Chondrocyte (in vitro differentiated cells): Measurements from ENCODE around the gene DNTT. TPM values are rescaled to one million over a fixed set of nuclear protein-coding genes. Genes with fewer than 3 reads are reported as not detected.

ENCODE experiments used
- DNase-seq: peaks from one replicate; pipeline ENCODE4 v3.0.0; 2021; ENCODE audit warnings: mixed read lengths, low spot score
- H3K27ac Mint-ChIP-seq: one replicate; pipeline ENCODE4 v1.8.0; 2021; ENCODE audit warnings: mild to moderate bottlenecking, moderate library complexity, mixed read lengths; ENCODE audit not compliant: unreplicated experiment
- H3K27me3 Mint-ChIP-seq: 2 replicates; pipeline ENCODE4 v1.8.0; 2021; ENCODE audit warnings: low read depth, mixed read lengths
- H3K36me3 Mint-ChIP-seq: 2 replicates; pipeline ENCODE4 v1.8.0; 2021; ENCODE audit warnings: low read depth, mixed read lengths
- H3K4me1 Mint-ChIP-seq: 2 replicates; pipeline ENCODE4 v1.8.0; 2021; ENCODE audit warnings: low read depth, mild to moderate bottlenecking, mixed read lengths
- H3K4me3 Mint-ChIP-seq: one replicate; pipeline ENCODE4 v1.8.0; 2021; ENCODE audit warnings: mild to moderate bottlenecking, moderate library complexity, mixed read lengths; ENCODE audit not compliant: unreplicated experiment
- H3K9me3 Mint-ChIP-seq: 2 replicates; pipeline ENCODE4 v1.8.0; 2021; ENCODE audit warnings: low read depth, mixed read lengths
- total RNA-seq: library from RNA; stranded (reverse); gene quantifications from 3 replicates; pipeline ENCODE4 v1.2.1, GENCODE V29; 2021
- TF ChIP-seq, protein P1 (sequence below): fragments of 200-600 bp; sonication (generic); IDR thresholded peaks from 2 replicates; pipeline ENCODE4 v1.5.0; 2021; ENCODE audit warnings: antibody characterized with exemption, mild to moderate bottlenecking, moderate library complexity

Gene DNTT
- total RNA-seq, 1 donor from 2014 or later = not detected

DNA sequence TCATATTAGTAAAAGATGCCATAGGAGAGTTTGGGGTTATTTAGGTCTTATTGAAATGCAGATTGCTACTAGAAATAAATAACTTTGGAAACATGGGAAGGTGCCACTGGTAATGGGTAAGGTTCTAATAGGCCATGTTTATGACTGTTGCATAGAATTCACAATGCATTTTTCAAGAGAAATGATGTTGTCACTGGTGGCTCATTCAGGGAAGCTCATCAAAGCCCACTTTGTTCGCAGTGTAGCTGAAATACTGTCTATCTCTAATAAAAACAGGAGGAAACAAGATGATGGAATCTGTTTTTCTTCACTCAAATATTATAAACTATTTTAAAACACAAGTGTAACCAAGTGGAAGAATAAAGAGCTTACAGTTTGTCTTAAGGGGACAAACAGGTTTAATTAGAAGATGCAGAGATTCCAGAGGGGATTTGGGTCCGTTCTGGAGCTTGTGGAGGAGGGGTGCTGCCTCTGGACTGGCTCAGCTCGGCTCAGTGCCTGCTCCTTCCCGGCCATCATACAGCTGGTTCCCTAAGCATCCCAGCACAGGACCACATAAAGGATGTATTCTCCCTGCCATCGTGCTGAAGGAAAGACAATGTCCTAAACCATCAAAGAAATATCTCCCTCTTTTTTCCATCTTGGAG is 34.2 kb downstream of the DNTT start:
- Mint-ChIP-seq H3K36me3 (no peaks in the 10 kb centered on the region), H3K27ac (no peak overlapping the region), H3K4me3 (no peak overlapping the region), H3K9me3 (no peaks in the 10 kb centered on the region), H3K4me1 (peaks cover 5% of the 10 kb centered on the region), H3K27me3 (peaks cover 20% of the 10 kb centered on the region)
- no peak for DNase-seq
- TF ChIP-seq, protein P1, sequence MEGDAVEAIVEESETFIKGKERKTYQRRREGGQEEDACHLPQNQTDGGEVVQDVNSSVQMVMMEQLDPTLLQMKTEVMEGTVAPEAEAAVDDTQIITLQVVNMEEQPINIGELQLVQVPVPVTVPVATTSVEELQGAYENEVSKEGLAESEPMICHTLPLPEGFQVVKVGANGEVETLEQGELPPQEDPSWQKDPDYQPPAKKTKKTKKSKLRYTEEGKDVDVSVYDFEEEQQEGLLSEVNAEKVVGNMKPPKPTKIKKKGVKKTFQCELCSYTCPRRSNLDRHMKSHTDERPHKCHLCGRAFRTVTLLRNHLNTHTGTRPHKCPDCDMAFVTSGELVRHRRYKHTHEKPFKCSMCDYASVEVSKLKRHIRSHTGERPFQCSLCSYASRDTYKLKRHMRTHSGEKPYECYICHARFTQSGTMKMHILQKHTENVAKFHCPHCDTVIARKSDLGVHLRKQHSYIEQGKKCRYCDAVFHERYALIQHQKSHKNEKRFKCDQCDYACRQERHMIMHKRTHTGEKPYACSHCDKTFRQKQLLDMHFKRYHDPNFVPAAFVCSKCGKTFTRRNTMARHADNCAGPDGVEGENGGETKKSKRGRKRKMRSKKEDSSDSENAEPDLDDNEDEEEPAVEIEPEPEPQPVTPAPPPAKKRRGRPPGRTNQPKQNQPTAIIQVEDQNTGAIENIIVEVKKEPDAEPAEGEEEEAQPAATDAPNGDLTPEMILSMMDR = no peak

DNA sequence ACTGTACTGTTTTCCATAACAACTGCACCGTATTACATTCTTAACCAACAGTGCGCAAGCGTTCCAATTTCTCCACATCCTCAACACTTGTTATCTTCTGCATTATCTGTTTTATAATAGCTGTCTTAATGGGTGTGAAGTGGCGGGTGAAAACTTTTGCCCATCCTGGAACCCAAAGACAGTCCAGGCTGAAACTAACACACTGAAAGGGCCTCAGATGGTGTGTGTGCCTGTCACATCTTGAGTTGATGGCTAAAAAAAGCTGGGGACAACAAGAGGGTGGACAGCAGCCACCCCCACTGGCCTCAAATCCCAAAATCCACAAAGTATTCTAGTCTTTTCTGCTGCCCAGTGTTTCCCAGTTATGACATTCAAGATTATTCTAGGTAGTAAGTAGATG is 35.1 kb downstream of the DNTT start:
- Mint-ChIP-seq H3K4me1 (peaks cover 5% of the 10 kb centered on the region), H3K27me3 (peaks cover 16% of the 10 kb centered on the region), H3K9me3 (no peaks in the 10 kb centered on the region), H3K36me3 (no peaks in the 10 kb centered on the region), H3K27ac (no peak overlapping the region), H3K4me3 (no peak overlapping the region)
- no peak for DNase-seq
- TF ChIP-seq, protein P1 = no peak

DNA sequence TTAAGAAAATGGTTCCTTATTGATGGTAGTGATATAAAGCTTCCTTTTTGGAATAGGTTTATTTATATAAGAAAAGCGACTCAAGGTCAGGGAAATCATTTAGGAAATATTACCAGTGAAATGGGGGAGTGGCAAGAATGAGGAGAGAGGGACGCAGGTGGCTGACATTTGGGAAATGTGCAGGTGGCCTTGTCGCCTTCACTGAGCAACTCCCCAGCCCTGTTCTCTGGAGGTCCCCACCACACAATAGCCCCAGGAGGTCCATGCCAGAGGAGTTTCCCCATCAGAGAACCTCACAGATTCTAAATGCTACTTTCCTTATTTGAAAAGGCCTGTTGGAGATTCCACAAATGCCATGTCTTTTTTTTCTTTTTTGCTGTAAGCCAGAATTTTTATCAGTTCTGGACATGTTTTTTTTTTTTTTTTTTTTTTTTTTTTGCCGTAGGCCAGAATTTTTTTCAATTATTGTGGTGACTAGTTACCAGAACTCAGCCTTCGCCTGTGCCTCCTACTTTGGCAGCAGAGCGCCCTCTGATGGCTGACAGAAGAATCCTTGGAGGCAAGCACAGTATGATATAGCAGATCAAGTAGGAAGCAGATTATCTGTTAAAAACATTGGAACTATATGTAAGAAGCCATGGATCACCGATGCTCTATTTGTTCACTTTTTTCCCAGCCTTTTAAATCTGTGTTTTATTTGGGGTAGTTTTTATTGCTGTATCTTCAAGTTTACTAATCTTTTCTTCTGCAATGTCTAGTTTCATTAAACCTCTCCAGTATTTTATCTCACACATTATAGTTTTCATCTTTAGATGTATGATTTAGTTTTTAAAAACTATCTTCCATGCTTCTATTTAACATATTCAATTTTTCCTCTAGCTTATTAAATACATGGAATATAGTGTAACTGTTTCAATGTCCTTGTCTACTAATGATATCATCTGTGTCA is 36.0 kb downstream of the DNTT start:
- TF ChIP-seq, protein P1 = peak; percentile 85
- no peak overlapping the region for H3K27ac Mint-ChIP-seq
- no peaks in the 10 kb centered on the region for H3K9me3 Mint-ChIP-seq
- H3K36me3 Mint-ChIP-seq = no peaks in the 10 kb centered on the region
- H3K4me3 Mint-ChIP-seq = no peak overlapping the region
- DNase-seq = no peak
- peaks cover 14% of the 10 kb centered on the region for H3K27me3 Mint-ChIP-seq
- peaks cover 5% of the 10 kb centered on the region for H3K4me1 Mint-ChIP-seq

DNA sequence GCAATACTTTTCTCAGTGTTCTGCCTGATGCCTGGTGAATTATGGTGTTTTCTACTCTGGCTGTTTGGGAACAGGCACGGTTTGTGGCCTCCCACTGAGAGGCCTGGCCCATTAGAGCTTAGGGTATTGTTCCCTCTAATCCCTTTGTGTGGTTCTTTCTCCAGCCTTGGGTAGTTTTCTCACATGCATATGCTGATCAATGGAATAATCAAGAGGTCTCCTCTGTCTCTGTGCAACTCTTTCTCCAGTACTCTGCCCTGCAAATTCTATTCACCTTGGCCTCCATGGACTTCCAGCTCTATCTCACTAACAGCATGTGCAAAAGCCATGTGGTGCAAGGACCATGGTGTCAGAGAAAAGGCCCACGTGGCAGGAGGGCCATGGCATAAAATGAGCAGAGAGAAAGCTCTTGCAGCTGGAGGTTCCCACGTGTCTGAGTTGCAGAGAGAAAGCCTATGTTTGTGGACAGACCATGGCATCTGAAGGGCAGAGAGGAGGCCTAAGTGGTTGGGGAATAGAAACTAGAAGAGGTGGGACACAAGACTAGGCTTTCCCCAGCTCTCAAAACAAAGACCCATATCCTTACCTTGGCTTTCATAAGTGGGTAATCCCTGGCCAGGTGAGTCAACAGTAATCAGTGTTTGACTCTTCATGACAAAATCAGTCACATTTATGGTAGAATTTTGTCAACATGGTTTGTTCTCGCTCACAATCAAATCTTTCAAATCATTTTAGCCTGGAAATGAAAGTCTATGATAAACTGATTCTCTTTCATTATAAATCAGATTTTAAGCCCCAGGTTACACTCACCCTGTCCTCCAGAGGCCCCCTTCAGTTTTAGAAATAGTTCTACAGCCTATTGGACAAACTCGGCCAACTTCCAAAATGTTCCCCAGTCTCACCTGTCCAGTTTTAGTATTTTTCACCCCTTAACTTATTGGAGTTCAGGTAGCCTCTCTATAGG is 37.3 kb downstream of the DNTT start:
- H3K4me1 Mint-ChIP-seq = peaks cover 5% of the 10 kb centered on the region

More for the DNA sequence above, 37.3 kb downstream of the DNTT start:
- peaks cover 1% of the 10 kb centered on the region for H3K36me3 Mint-ChIP-seq
- TF ChIP-seq, protein P1 = no peak
- no peak overlapping the region for H3K27ac Mint-ChIP-seq
- no peak overlapping the region for H3K4me3 Mint-ChIP-seq
- peaks cover 11% of the 10 kb centered on the region for H3K9me3 Mint-ChIP-seq
- peaks cover 13% of the 10 kb centered on the region for H3K27me3 Mint-ChIP-seq
- no peak for DNase-seq
